Activated T-cell treated with anti-CD3 and anti-CD28 coated beads for 48 hours (primary cell): ENCODE data around the gene LSM14A.
"Not testable (repeated sequence)": the region's sequence is repeated elsewhere in the genome, so short reads cannot be mapped to it uniquely, and the experiment has no call there.

ENCODE experiments used
- DNase-seq: peaks from one replicate; pipeline ENCODE4 v3.0.0-alpha.2; 2020; ENCODE audit warnings: low read depth

Gene LSM14A

DNA sequence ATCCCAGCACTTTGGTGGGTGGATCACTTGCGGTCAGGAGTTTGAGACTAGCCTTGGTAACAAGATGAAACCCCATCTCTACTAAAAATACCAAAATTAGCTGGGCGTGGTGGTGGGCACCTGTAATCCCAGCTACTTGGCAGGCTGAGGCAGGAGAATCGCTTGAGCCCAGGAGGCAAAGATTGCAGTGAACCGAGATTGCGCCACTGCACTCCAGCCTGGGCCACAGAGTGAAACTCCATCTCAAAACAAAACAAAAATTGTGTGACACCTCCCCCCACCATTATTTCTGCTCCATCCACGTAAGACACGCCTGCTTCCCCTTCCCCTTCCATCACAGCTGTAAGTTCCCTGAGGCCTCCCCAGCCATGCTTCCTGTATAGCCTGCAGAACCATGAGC lies 13.3 kb upstream of the LSM14A start:
- not testable (repeated sequence) for DNase-seq

DNA sequence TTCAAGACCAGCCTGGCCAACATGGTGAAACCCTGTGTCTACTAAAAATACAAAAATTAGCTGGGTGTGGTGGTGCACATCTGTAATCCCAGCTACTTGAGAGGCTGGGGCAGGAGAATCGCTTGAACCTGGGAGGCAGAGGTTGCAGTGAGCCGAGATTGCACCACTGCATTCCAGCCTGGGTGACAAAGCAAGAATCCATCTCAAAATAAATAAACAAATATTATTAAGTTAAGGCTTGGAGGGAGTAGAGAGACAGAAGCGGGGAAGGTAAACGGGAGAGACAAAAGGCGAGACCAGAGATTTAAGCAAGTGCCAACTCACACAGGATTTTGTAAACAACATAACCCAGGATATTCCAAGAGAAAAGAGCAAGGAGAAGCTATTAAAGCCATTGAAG lies 12.8 kb upstream of the LSM14A start:
- not testable (repeated sequence) for DNase-seq

DNA sequence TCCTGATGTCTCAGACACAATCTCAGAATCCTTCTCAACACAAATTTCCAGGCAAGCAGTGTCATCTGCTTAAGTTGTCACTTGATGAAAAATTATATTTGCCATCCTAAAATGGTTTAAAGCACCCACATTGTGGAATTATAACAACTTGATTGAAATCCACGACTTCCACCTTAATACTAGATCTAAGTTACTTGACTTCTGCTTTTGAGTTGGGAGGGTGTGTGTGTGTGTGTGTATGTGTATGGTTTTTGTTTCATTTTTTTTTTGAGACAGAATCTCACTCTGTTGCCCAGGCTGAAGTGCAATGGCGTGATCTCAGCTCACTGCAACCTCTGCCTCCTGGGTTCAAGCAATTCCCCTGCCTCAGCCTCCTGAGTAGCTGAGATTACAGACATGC lies 10.4 kb upstream of the LSM14A start:
- DNase-seq: not testable (repeated sequence)

DNA sequence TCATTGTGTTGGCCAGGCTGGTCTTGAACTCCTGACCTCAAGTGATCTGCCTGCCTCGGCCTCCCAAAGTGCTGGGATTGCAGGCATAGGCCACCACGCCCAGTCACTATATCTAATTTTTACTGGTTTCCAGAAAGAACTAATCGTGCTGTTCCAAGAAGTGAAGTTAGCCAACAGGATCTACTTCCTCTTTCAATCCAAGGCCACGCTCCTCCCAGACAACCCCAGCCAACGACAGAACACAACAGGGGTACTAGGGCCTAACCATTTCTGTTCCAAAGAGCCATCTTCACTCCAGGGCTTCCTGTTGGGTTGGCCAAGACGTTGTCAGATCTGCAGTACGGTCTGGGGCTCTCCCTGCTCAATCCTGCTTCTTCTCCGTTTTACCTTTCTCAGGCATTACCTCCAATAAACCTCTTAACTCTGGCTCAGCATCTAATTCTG lies 7.0 kb upstream of the LSM14A start:
- DNase-seq: no peak

DNA sequence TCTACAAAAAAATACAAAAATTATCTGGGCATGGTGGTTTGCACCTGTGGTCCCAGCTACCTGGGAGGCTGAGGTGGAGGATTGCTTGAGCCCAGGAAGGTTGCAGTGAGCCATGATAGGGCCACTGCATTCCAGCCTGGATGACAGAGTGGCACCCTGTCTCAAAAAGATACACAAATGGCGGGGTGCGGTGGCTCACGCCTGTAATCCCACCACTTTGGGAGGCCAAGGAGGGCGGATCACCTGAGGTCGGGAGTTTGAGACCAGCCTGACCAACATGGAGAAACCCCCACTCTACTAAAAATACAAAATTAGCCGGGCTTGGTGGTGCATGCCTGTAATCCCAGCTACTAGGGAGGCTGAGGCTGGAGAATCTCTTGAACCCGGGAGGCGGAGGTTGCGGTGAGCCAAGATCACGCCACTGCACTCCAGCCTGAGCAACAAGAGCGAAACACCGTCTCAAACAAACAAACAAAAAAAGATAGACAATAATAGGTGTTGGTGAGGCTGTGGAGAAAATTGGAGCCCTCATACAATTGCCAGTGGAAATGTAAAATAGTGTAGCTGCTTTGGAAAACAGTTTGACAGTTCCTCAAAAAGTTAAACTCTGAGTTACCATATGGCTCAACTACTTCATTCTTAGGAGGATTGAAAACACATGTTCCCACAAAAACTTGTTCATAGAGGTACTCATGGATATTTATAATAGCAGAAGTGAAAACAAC lies 2.7 kb upstream of the LSM14A start:
- not testable (repeated sequence) for DNase-seq

DNA sequence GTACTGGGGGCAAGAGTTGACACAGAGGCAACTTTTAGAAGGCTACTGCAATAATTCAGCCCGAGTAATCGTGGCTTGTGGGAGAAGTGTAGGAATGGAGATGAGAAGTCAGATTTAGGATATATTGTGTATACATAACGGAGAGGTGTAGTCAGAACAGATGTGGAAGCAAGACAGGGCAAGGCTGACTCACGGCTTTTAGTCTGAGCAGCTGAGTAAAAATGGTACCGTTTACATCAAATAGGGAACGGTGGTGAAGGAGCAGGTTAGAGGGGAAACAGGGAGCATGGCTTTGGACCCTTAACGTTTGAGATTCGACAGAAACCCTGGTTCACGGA lies 796 bp upstream of the LSM14A start:
- DNase-seq: peak; percentile 52

DNA sequence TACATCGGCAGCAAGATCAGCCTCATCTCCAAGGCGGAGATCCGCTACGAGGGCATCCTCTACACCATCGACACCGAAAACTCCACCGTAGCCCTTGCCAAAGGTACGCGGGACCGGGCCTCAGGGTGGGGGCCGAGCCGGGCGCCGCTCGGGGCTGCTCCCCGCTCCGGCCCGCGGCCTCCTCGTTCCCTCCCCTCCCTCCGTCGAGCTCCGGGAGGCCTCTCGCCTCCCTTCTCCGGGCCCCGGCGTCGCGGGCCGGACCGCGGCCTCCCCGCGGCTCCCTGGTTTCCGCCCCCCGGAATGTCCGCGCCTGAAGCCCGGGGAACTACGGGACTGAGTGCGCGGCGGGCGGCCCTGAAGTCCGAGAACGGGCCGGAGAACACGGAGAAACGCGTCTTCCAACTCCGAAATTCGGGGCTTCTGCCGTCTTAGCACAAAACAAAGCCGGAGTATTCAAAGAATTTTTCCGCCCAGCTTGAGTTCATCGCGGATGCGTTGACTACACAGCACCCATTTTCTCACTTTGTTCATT lies 423 bp downstream of the LSM14A start:
- no peak for DNase-seq

DNA sequence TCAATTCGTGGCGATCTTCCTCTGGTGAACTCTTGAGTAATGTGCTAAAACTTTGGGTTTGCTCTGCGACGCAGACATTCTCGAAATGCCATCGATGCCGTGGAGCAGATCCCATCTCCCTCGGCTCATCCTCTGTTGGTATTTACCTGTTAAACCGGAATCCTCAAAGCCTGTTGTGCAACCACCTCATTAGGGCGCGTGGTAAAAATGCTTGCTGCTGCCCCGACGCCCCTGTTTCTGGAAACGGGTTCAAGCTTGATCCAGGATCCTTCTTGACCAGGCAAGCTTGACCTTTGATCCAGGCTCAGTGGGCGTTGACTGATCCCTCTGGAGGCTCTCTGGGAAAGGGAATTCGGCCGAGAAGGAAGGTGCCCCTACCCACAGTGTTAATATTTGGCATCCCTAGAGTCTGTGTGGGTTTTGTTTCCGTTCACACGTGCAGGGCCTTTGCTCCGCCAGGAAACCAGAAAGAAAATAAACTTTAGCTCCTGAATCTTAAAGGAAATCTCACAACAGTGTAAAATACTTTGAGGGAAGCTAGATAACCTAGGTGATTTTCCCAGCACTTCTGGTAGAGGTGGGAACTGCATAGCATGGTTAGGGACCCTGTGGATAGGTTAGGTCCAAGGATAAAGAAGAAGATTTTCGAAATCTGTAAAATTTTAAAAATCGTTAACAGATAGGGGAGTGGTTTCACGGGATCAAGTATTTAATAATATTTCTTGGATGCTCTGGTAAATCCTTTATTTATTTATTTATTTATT lies 1.1 kb downstream of the LSM14A start:
- DNase-seq: no peak

DNA sequence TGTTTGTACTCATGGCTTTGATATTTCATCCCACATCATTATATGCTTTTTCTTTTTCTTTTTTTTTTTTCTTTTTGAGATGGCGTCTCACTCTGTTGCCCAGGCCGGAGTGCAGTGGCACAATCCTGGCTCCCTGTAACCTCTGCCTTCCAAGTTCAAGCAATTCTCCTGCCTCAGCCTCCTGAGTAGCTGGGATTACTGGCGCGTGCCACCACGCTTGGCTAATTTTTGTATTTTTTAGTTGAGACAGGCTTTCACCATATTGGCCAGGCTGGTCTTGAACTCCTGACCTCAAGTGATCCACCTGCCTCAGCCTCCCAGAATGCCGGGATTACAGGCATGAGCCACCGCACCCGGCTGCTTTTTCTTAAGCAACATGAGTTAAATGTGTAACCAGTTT lies 2.9 kb downstream of the LSM14A start:
- DNase-seq: not testable (repeated sequence)

DNA sequence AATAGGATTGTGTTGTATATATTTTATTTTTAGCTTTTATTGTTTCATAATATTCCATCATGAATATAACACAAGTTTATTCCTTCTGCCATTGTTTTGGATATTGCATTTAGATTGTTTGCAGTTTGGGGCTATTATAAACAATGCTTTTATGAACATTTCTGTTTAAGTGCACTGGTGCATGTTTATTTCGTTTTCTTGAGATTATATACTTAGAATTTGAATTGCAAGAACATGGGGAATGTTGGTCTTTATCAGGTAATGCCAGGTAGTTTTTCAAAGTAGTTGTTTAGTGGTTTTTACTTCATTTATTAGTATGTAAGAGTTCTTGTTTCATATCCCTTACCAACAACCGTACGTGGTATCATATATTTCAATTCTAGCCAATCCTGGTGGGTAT lies 4.3 kb downstream of the LSM14A start:
- DNase-seq: no peak

DNA sequence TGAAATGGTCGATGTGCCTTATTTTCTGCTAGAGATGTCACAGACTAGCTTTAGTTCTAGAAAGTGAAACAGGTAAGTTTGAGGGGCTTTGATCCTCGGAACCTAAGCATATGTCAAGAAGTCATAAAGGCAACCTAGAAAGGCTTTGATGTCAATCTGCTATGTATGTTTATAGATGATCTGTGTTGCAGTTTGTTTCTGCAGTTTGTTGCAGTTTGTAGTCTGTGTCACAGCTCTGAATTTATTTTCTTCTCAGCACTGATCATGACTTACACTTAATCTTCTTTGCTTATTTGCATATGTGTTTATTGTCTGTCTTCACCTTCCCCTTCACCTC lies 5.9 kb downstream of the LSM14A start:
- no peak for DNase-seq

DNA sequence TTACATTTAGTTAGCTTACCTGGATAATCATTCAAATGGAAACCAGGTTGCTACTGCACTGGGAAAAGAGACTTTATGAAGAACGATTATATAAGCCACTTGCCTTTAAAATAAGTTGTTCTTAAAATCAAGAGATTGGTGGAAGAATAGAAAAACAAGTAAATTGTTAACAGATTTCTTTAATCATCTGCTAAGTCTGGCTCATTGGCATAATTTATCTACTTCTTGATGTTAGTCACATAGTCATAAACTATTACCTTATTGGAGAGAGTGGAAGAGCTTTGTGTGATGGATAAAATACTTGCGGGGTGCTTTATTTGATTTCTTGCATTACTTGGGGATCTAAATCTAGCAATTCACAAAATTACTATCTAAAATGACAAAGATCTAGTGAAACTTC lies 6.8 kb downstream of the LSM14A start:
- DNase-seq: no peak

DNA sequence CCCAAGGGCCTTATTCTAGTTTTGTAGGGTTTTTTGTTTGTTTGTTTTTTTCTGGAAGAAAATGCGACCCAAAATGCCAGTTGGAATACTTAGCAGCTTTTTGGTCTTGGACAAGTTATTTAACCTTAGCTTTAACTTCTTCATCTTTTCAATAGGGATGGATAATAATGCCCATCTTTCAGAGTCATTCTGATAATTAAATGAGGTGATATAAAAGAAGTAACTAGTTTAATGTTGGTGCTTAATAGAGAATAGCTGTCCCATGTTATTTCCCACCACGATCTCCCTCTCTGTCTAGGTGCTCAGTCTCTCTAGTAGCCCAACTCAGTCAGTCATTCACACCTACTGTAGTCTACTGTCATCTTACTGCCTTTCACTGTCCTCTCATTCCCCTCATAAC lies 8.0 kb downstream of the LSM14A start:
- no peak for DNase-seq

DNA sequence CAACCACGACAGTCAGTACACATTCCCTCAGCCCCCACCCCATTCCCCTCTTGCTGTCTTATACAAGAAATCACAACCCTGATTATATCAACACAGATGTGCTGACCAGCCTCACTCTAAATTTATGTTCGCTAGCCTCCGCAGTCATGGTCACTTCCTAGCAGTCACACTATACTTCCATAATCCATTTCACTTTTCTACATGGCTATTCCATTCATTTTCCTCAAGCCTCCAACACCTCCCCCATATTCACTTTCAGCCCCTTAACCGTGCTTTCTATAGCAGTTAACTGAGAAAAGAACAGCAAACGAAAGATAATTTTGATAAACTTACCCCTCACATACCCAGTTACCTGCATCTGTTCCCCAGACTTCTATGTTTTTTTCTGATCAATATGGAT lies 8.4 kb downstream of the LSM14A start:
- DNase-seq: no peak

DNA sequence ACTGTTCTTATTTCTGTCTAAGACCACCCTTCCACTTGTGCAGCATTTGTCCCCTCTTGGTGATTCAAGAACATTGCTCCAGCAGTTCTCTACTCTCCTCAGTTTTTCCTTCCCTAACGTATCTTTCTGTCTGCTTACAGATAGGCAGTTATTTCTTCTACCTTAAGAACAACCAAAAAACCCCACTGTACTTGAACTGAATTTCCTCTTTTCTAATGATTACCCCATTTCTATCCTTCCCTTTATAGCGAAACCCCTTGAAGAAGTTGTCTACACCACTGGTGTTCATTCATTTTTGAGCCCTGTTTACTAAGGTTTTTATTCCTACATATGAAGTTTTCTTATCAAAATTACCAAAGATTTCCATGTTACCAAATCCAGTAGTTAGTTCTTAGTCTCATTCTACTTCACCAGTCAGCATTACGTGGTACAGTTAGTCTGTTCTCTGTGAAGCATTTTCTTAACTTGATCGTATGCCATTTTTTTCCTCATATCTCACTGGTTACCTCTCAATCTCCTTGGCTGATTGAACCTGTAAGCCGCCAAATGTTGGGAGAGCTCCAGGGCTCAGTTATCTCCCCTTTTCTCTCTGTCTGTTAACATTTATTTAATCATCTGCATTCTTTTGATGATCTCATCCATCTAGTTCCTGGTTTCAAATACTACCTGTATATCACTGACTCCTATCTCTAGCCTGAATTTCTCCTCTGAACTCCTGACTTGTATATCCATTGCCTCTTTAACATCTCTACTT lies 9.0 kb downstream of the LSM14A start:
- no peak for DNase-seq

DNA sequence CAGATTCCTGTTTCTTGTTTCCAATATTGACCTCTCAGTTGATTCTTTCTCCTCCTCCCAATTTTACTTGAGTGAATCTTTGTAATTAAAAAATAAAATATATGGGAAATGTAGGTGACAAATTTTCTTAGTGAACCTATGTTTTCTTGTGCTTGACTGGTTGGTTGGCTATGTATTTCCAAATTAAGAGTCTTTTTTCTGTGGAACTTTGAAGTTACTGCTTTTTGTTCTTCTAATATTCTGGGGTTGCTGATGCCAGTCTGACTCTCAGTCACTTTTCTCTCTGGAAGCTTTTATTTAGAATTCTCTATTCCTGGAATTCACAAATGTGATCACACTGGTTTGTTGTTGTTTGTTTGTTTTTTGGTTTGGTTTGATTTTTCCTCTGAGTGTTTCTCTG lies 9.8 kb downstream of the LSM14A start:
- DNase-seq: no peak

DNA sequence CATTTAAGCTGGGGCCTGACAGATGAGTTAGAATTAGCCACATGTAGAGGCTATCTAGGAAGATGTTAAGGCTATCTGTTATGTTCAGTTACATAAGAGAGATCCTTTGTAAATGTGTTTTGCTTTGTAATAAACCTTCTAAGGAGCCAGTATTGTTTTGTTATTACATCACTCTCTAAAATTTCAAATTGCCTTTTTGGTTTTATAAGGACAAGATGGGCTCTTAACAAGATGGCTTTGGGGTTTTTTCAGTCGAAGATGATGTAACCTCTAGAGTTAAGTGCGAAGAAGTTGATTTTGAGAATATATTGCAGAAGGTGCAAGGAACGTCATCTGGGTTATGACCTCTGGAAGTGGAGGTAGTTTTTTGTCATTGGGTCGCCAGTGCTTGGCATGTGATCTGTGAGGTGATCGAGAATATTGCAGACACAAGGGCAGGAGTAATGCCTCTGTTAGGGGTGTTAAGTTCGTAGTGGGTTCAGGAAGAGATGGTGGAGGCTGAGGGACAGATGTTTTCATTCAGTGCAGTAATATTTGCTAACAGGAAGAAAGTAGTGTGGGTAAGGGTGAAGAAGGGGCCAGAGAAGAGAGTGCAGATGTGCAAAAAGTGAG lies 12.7 kb downstream of the LSM14A start:
- DNase-seq: no peak

DNA sequence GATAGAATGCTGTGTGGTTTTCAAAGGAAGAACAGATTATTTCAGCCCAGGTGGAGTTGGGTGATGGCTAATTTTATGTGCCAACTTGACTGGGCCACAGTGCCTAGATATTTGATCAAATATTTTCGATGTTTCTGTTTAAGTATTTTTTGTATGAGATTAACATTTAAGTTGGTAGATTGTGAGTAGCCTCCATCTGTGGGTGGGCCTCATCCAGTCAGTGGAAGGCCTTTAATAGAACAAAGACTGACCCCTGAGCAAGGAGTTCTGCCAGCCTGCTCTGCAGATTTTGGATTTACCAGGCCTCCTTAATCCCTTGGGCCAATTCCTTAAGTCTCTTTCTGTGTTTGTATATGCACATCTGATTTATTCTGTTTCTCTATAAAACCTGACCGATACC lies 13.9 kb downstream of the LSM14A start:
- no peak for DNase-seq

DNA sequence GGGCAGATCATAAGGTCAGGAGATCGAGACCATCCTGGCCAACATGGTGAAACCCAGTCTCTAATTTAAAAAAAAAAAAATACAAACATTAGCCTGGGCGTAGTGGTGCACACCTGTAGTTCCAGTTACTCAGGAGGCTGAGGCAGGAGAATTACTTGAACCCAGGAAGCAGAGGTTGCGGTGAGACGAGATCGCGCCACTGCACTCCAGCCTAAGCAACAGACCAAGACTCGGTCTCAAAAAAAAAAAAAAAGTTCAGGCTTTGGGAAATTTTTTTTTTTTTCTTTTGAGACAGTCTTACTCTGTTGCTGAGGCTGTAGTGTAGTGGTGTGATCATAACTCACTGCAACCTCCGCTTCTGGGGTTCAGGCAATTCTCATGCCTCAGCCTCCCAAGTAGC lies 14.7 kb downstream of the LSM14A start:
- DNase-seq: no peak

DNA sequence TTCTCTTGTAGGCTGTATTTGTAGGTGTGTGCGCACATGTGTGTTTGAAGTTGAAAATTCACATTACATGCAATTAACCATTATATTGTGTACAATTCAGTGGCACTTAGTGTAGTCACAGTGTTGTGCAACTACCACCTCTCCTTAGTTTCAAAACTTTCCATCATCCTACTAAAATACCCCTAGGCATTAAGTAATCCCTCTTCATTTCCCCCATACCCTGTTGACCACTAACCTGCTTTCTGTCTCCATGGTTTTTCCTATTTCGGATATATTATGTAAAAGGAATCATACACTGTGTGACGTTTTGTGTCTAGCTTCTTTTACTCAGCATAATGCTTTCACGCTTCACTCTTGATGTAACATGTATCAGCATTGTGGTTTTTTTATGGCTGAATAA lies 16.1 kb downstream of the LSM14A start:
- DNase-seq: no peak

DNA sequence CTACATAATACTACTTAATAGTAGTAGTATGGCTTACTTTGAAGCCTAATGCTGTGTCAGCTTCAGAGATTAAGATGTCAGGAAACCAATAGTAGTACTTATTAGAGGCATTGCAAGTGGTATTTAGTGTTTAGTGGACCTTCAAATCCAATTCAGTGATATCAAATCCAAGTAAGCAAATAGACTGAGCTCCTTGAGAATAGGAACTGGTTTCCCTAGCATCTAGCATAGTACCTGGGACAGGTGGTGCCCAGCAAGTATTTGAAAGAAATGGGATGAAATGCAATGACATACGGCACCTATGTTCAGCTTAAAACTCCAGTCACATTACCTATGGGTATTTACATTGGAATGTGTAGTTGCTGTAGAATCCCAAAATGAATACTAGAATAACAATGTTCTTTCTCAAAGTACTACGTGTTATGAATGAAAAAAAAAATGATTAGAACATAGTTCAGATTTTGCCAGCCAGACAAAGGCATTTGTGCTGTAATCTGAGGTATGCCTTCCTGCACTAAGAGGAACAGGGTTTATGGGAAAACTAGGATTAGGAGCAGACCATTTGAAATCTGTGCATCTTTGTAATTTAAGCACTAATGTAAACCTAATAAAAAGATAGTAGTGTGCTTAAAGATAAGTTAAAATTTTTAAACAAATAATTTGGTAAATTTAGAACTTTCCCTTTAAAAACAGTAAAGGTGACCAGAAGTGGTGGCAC lies 17.1 kb downstream of the LSM14A start:
- no peak for DNase-seq

DNA sequence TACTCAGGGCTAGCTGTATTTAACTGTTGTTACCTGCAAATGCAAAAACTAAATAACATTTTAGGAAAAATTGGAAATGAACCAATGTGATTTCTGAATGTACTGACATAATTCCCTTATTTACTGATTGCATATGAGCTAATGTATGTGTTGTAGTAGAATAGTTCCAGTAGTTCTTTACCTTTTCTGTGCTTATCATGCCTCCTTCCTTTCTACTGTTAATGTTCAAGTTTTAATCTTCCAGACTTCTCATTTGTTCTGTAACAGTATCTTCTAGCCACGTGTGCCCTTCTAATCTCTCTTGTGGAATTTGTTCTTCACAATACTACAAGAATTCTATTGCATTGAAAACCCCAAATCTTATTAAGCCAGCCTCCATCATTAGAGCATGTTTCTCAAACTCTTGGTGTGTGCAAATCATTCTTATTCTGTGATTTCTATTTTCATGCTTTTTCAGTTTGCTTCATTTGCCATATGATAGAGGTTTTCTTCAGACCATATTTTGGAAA lies 17.7 kb downstream of the LSM14A start:
- no peak for DNase-seq
